ENCODE measurements around the gene PDE4B. TPM values are rescaled to one million over a fixed set of nuclear protein-coding genes. Genes with fewer than 3 reads are reported as not detected.

Gene PDE4B
- polyA plus RNA-seq, 1 donor from 2014 or later: 135 TPM

GRCh38 chr1:65845535-65846060 lies 52.9 kb downstream of the PDE4B start:
- Histone ChIP-seq H3K79me2 (replicated peaks; ENCODE audit: insufficient read depth, low read length) (no peaks in the 10 kb centered on the region), H3K9me2 (ENCODE audit: insufficient read depth, low read length) (no peaks in the 10 kb centered on the region), H3K4me3 (ENCODE audit: low read length) (no peak overlapping the region), H3F3A (ENCODE audit: insufficient read depth, low read length, poor library complexity, severe bottlenecking) (no peaks in the 10 kb centered on the region), H3K36me3 (ENCODE audit: insufficient read depth, low read length) (no peaks in the 10 kb centered on the region), H3K4me2 (ENCODE audit: low read length) (no peak overlapping the region), H3K27ac (ENCODE audit: low read length) (no peak overlapping the region), H3K9ac (ENCODE audit: low read length) (no peak overlapping the region), H4K20me1 (ENCODE audit: insufficient read depth) (no peaks in the 10 kb centered on the region), H2AFZ (ENCODE audit: low read depth, low read length) (no peak overlapping the region), H3K9me3 (ENCODE audit: low read length) (no peaks in the 10 kb centered on the region), H3K27me3 (ENCODE audit: insufficient read depth, low read depth, low read length) (no peaks in the 10 kb centered on the region)
- TF ChIP-seq EZH2 (IDR thresholded peaks at IDR 0.05; ENCODE audit: borderline replicate concordance, insufficient read depth, low read length, poor library complexity, severe bottlenecking) (no peak), MXI1 (conservative IDR thresholded peaks at IDR 0.05; ENCODE audit: poor library complexity, severe bottlenecking) (no peak), SMC3 (conservative IDR thresholded peaks at IDR 0.05; ENCODE audit: poor library complexity) (no peak), EP300 (conservative IDR thresholded peaks at IDR 0.05; ENCODE audit: poor library complexity, severe bottlenecking) (no peak), TAF1 (IDR thresholded peaks at IDR 0.05; ENCODE audit: low read depth) (no peak), RAD21 (conservative IDR thresholded peaks at IDR 0.05) (no peak), CTCF (IDR thresholded peaks at IDR 0.05; ENCODE audit: poor library complexity, severe bottlenecking) (no peak), POLR2AphosphoS5 (IDR thresholded peaks at IDR 0.05) (no peak), REST (IDR thresholded peaks at IDR 0.05; ENCODE audit: borderline replicate concordance) (no peak)

- Histone ChIP-seq H3K9ac (ENCODE audit: low read length) (no peak overlapping the region), H3K27ac (ENCODE audit: low read length) (no peak overlapping the region), H3K36me3 (ENCODE audit: insufficient read depth, low read length) (no peaks in the 10 kb centered on the region), H4K20me1 (ENCODE audit: insufficient read depth) (no peaks in the 10 kb centered on the region), H3F3A (ENCODE audit: insufficient read depth, low read length, poor library complexity, severe bottlenecking) (no peaks in the 10 kb centered on the region), H2AFZ (ENCODE audit: low read depth, low read length) (no peak overlapping the region), H3K9me2 (ENCODE audit: insufficient read depth, low read length) (no peaks in the 10 kb centered on the region), H3K9me3 (ENCODE audit: low read length) (no peaks in the 10 kb centered on the region), H3K79me2 (replicated peaks; ENCODE audit: insufficient read depth, low read length) (no peaks in the 10 kb centered on the region), H3K4me3 (ENCODE audit: low read length) (no peak overlapping the region), H3K4me2 (ENCODE audit: low read length) (no peak overlapping the region), H3K27me3 (ENCODE audit: insufficient read depth, low read depth, low read length) (no peaks in the 10 kb centered on the region)
- no peak for TF ChIP-seq REST (IDR thresholded peaks at IDR 0.05; ENCODE audit: borderline replicate concordance)
- TF ChIP-seq MXI1 (conservative IDR thresholded peaks at IDR 0.05; ENCODE audit: poor library complexity, severe bottlenecking): no peak
- no peak for TF ChIP-seq TAF1 (IDR thresholded peaks at IDR 0.05; ENCODE audit: low read depth)
- TF ChIP-seq EZH2 (IDR thresholded peaks at IDR 0.05; ENCODE audit: borderline replicate concordance, insufficient read depth, low read length, poor library complexity, severe bottlenecking): no peak
- TF ChIP-seq SMC3 (conservative IDR thresholded peaks at IDR 0.05; ENCODE audit: poor library complexity): no peak
- no peak for TF ChIP-seq RAD21 (conservative IDR thresholded peaks at IDR 0.05)
Observed at GRCh38 chr1:65846866-65847265, 54.2 kb downstream of the PDE4B start.

Data from neural cell (in vitro differentiated cells).